GM21825 (cell line): ENCODE measurements around the gene CECR2.
"Not testable (repeated sequence)": the region's sequence is repeated elsewhere in the genome, so short reads cannot be mapped to it uniquely, and the experiment has no call there.

Experiments used
- ATAC-seq: cut with Tn5 transposase; IDR thresholded peaks from one replicate; pipeline ENCODE4 v1.9.1; 2021; ENCODE audit warnings: mild to moderate bottlenecking, moderate library complexity; ENCODE audit not compliant: unreplicated experiment

Gene CECR2

GRCh38 chr22:17400305-17400704, 31.0 kb downstream of the CECR2 start:
- no peak for ATAC-seq

GRCh38 chr22:17401728-17402127, 32.5 kb downstream of the CECR2 start:
- ATAC-seq, result no peak

GRCh38 chr22:17402293-17402692, 33.0 kb downstream of the CECR2 start:
- no peak for ATAC-seq

GRCh38 chr22:17403906-17404305, 34.6 kb downstream of the CECR2 start:
- ATAC-seq, result no peak

GRCh38 chr22:17407643-17408042, 38.4 kb downstream of the CECR2 start:
- ATAC-seq, result no peak

GRCh38 chr22:17410576-17410975, 41.3 kb downstream of the CECR2 start:
- no peak for ATAC-seq

GRCh38 chr22:17411213-17411612, 42.0 kb downstream of the CECR2 start:
- no peak for ATAC-seq

- no peak for ATAC-seq
Observed at GRCh38 chr22:17412232-17412631, 43.0 kb downstream of the CECR2 start.

GRCh38 chr22:17418890-17419324, 49.6 kb downstream of the CECR2 start:
- no peak for ATAC-seq

GRCh38 chr22:17419348-17419747, 50.1 kb downstream of the CECR2 start:
- no peak for ATAC-seq

- no peak for ATAC-seq
Observed at GRCh38 chr22:17422736-17423343, 53.6 kb downstream of the CECR2 start.

GRCh38 chr22:17423616-17424015, 54.4 kb downstream of the CECR2 start:
- ATAC-seq, result no peak

GRCh38 chr22:17427528-17427927, 58.3 kb downstream of the CECR2 start:
- not testable (repeated sequence) for ATAC-seq

GRCh38 chr22:17429516-17429915, 60.3 kb downstream of the CECR2 start:
- ATAC-seq, result no peak

GRCh38 chr22:17430412-17430811, 61.2 kb downstream of the CECR2 start:
- no peak for ATAC-seq

- no peak for ATAC-seq
Observed at GRCh38 chr22:17431179-17431578, 61.9 kb downstream of the CECR2 start.

- ATAC-seq, result no peak
Observed at GRCh38 chr22:17434856-17435255, 65.6 kb downstream of the CECR2 start.

- no peak for ATAC-seq
Observed at GRCh38 chr22:17435375-17435774, 66.1 kb downstream of the CECR2 start.

GRCh38 chr22:17436382-17436980, 67.2 kb downstream of the CECR2 start:
- ATAC-seq, result no peak

- no peak for ATAC-seq
Observed at GRCh38 chr22:17436981-17437412, 67.7 kb downstream of the CECR2 start.

GRCh38 chr22:17438026-17438425, 68.8 kb downstream of the CECR2 start:
- ATAC-seq, result no peak

- no peak for ATAC-seq
Observed at GRCh38 chr22:17441326-17441725, 72.1 kb downstream of the CECR2 start.
